ENCODE measurements around the gene TBR1.

Gene TBR1

GRCh38 chr2:161412346-161412745 lies 3.8 kb upstream of the TBR1 start:
- no peak for TF ChIP-seq CTCF (IDR thresholded peaks at IDR 0.05; ENCODE audit: low read depth, low read length)
- H3K4me3 ChIP-seq (replicated peaks in 1 of 2; ENCODE audit: low read depth in 2 of 2, low read length in 2 of 2): no peak overlapping the region
- no peak for DNase-seq (ENCODE audit: low read depth in 2 of 2)

- H3K4me3 ChIP-seq (replicated peaks in 1 of 2; ENCODE audit: low read depth in 2 of 2, low read length in 2 of 2): peak overlapping the region; percentile 49 to 54
- peak; percentile 29 to 37 for DNase-seq (ENCODE audit: low read depth in 2 of 2)
- no peak for TF ChIP-seq CTCF (IDR thresholded peaks at IDR 0.05; ENCODE audit: low read depth, low read length)
Observed at GRCh38 chr2:161414042-161415033, 1.8 kb upstream of the TBR1 start.

GRCh38 chr2:161415034-161415986 lies 787 bp upstream of the TBR1 start:
- no peak for TF ChIP-seq CTCF (IDR thresholded peaks at IDR 0.05; ENCODE audit: low read depth, low read length)
- DNase-seq (ENCODE audit: low read depth in 2 of 2): no peak
- H3K4me3 ChIP-seq (replicated peaks in 1 of 2; ENCODE audit: low read depth in 2 of 2, low read length in 2 of 2): peak overlapping the region; percentile 49 to 54

GRCh38 chr2:161416708-161417437 lies 776 bp downstream of the TBR1 start:
- DNase-seq (ENCODE audit: low read depth in 2 of 2): no peak
- H3K4me3 ChIP-seq (replicated peaks in 1 of 2; ENCODE audit: low read depth in 2 of 2, low read length in 2 of 2): no peak overlapping the region
- TF ChIP-seq CTCF (IDR thresholded peaks at IDR 0.05; ENCODE audit: low read depth, low read length): no peak

- H3K4me3 ChIP-seq (replicated peaks in 1 of 2; ENCODE audit: low read depth in 2 of 2, low read length in 2 of 2): no peak overlapping the region
- no peak for TF ChIP-seq CTCF (IDR thresholded peaks at IDR 0.05; ENCODE audit: low read depth, low read length)
- DNase-seq (ENCODE audit: low read depth in 2 of 2): no peak
Observed at GRCh38 chr2:161417438-161418274, 1.6 kb downstream of the TBR1 start.
